RWPE2 (cell line): Measurements from ENCODE around the gene DENND4A.

Experiments used
- ATAC-seq: fragments of 200-7000 bp; cut with Tn5 transposase; 3 replicates; pipeline ENCODE4 v1.9.1; 2021; ENCODE audit warnings: low read depth
- DNase-seq: peaks from one replicate; pipeline ENCODE4 v3.0.0-alpha.2; 2020; ENCODE audit warnings: low spot score
- H3K27ac ChIP-seq: fragments of 450-650 bp; 2 replicates; pipeline ENCODE4 v1.5.1; 2017; ENCODE audit warnings: mild to moderate bottlenecking; ENCODE audit not compliant: poor library complexity, severe bottlenecking
- H3K27me3 ChIP-seq: fragments of 250-450 bp; sonication (Bioruptor Pico); 2 replicates; pipeline ENCODE4 v1.5.1; 2021; ENCODE audit warnings: mild to moderate bottlenecking, moderate library complexity; ENCODE audit not compliant: insufficient read depth, poor library complexity, severe bottlenecking
- H3K36me3 ChIP-seq: fragments of 250-450 bp; sonication (Bioruptor Pico); 2 replicates; pipeline ENCODE4 v1.5.1; 2020; ENCODE audit warnings: low read depth, mild to moderate bottlenecking, moderate library complexity
- H3K4me1 ChIP-seq: fragments of 250-450 bp; sonication (Bioruptor Pico); 2 replicates; pipeline ENCODE4 v1.5.1; 2021; ENCODE audit warnings: mild to moderate bottlenecking, moderate library complexity; ENCODE audit not compliant: insufficient read depth, poor library complexity, severe bottlenecking
- H3K4me3 ChIP-seq: fragments of 250-450 bp; sonication (Bioruptor Pico); 2 replicates; pipeline ENCODE4 v1.5.1; 2021; ENCODE audit warnings: mild to moderate bottlenecking, moderate library complexity; ENCODE audit not compliant: severe bottlenecking
- H3K9me3 ChIP-seq: fragments of 250-450 bp; sonication (Bioruptor Pico); 2 replicates; pipeline ENCODE4 v1.5.1; 2021; ENCODE audit warnings: mild to moderate bottlenecking, moderate library complexity; ENCODE audit not compliant: severe bottlenecking
- CTCF ChIP-seq: fragments of 450-650 bp; IDR thresholded peaks from one replicate; pipeline ENCODE4 v1.5.1; 2017; ENCODE audit warnings: mild to moderate bottlenecking, moderate library complexity; ENCODE audit not compliant: poor library complexity, severe bottlenecking

The DENND4A gene

GRCh38 chr15:65758242-65758641 lies 33.9 kb downstream of the DENND4A start:
- Histone ChIP-seq H3K4me3 (no peak overlapping the region), H3K27ac (no peak overlapping the region), H3K36me3 (peaks cover 32% of the 10 kb centered on the region), H3K27me3 (no peaks in the 10 kb centered on the region), H3K9me3 (no peaks in the 10 kb centered on the region), H3K4me1 (no peaks in the 10 kb centered on the region)
- TF ChIP-seq CTCF = no peak
- DNase-seq (no peak), ATAC-seq (no peak)

- TF ChIP-seq CTCF = no peak
- peaks cover 36% of the 10 kb centered on the region for H3K36me3 ChIP-seq
- no peaks in the 10 kb centered on the region for H3K4me1 ChIP-seq
- ATAC-seq (no peak), DNase-seq (no peak)
- H3K27me3 ChIP-seq = no peaks in the 10 kb centered on the region
- H3K27ac ChIP-seq = no peak overlapping the region
- no peak overlapping the region for H3K4me3 ChIP-seq
- no peaks in the 10 kb centered on the region for H3K9me3 ChIP-seq
Observed at GRCh38 chr15:65757256-65757655, 34.8 kb downstream of the DENND4A start.

GRCh38 chr15:65752151-65752700 lies 39.9 kb downstream of the DENND4A start:
- TF ChIP-seq CTCF = no peak
- ATAC-seq (no peak), DNase-seq (no peak)
- Histone ChIP-seq H3K4me1 (no peaks in the 10 kb centered on the region), H3K4me3 (no peak overlapping the region), H3K36me3 (peaks cover 25% of the 10 kb centered on the region), H3K27ac (no peak overlapping the region), H3K9me3 (no peaks in the 10 kb centered on the region), H3K27me3 (no peaks in the 10 kb centered on the region)

GRCh38 chr15:65751431-65751830 lies 40.7 kb downstream of the DENND4A start:
- Histone ChIP-seq H3K27me3 (no peaks in the 10 kb centered on the region), H3K27ac (no peak overlapping the region), H3K4me3 (no peak overlapping the region), H3K4me1 (no peaks in the 10 kb centered on the region), H3K36me3 (peaks cover 25% of the 10 kb centered on the region), H3K9me3 (no peaks in the 10 kb centered on the region)
- DNase-seq = no peak
- no peak for TF ChIP-seq CTCF
- ATAC-seq = no peak

GRCh38 chr15:65747265-65747664 lies 44.8 kb downstream of the DENND4A start:
- H3K4me3 ChIP-seq = no peak overlapping the region
- H3K4me1 ChIP-seq = no peaks in the 10 kb centered on the region
- DNase-seq (no peak), ATAC-seq (no peak)
- no peaks in the 10 kb centered on the region for H3K9me3 ChIP-seq
- no peak overlapping the region for H3K27ac ChIP-seq
- H3K27me3 ChIP-seq = no peaks in the 10 kb centered on the region
- no peak for TF ChIP-seq CTCF
- peaks cover 9% of the 10 kb centered on the region for H3K36me3 ChIP-seq
